Prostate gland (tissue), 2 donors: Measurements from ENCODE around the gene MRPL39. TPM values are rescaled to one million over a fixed set of nuclear protein-coding genes. Genes with fewer than 3 reads are reported as not detected.

Source experiments
- DNase-seq: peaks from one replicate; pipeline ENCODE4 v3.0.0-alpha.2; 2019; ENCODE audit warnings: low spot score
- H3K27ac ChIP-seq, 2 donors: fragments of 200-600 bp; sonication (generic); 2 replicates each; pipeline ENCODE4 v1.5.1; 2017 to 2019
- H3K27me3 ChIP-seq: fragments of 200-600 bp; sonication (generic); replicated peaks from 2 replicates; pipeline ENCODE4 v1.5.1; 2019; ENCODE audit not compliant: insufficient read depth
- H3K36me3 ChIP-seq, 2 donors: fragments of 200-600 bp; sonication (generic); 1 replicate in 1 of 2; 2 replicates in 1 of 2; pipeline versions ENCODE4 v1.5.1 to v1.8.1; 2017 to 2019
- H3K4me1 ChIP-seq: fragments of 200-600 bp; sonication (generic); replicated peaks from 2 replicates; pipeline ENCODE4 v1.5.1; 2019
- H3K4me3 ChIP-seq, 2 donors: fragments of 200-600 bp; sonication (generic); 2 replicates each; pipeline ENCODE4 v1.5.1; 2017 to 2019
- H3K9me3 ChIP-seq: fragments of 200-600 bp; sonication (generic); 2 replicates; pipeline ENCODE4 v1.5.1; 2017
- CTCF ChIP-seq, 4 experiments: fragments of 200-600 bp in 2 of 4; fragments of 450-650 bp in 2 of 4; sonication (generic) in 2 of 4; IDR thresholded peaks; 1 replicate in 3 of 4; 2 replicates in 1 of 4; pipeline ENCODE4 v1.5.1; 2016 to 2019; ENCODE audit warnings: antibody characterized with exemption in 4 of 4, mild to moderate bottlenecking in 2 of 4, moderate library complexity in 2 of 4
- POLR2A ChIP-seq: fragments of 450-650 bp; IDR thresholded peaks from one replicate; pipeline ENCODE4 v1.6.1; 2016; ENCODE audit warnings: antibody characterized with exemption, mild to moderate bottlenecking
- POLR2AphosphoS5 ChIP-seq: sonication (generic); formaldehyde crosslinking; IDR thresholded peaks from one replicate; pipeline ENCODE4 v1.6.1; 2017; ENCODE audit warnings: antibody characterized with exemption
- WGBS: methylation state at CpG from one replicate; pipeline ENCODE4 v1.1.5; 2018; 5-methylcytosine and 5-hydroxymethylcytosine counted together
- intact Hi-C: fragments of 100-400 bp; cut with DNase I; formaldehyde crosslinking; loops from one replicate; pipeline ENCODE4 v1.14.2; 2022
- total RNA-seq, 2 donors: library from RNA; depleted of rRNA; stranded (reverse); fragments of >200 nt; gene quantifications; one replicate each; pipeline ENCODE4 v1.1.0, GENCODE V29; 2016

Gene MRPL39
- total RNA-seq, 2 donors from 2014 or later = 15.4 to 15.8 TPM

DNA sequence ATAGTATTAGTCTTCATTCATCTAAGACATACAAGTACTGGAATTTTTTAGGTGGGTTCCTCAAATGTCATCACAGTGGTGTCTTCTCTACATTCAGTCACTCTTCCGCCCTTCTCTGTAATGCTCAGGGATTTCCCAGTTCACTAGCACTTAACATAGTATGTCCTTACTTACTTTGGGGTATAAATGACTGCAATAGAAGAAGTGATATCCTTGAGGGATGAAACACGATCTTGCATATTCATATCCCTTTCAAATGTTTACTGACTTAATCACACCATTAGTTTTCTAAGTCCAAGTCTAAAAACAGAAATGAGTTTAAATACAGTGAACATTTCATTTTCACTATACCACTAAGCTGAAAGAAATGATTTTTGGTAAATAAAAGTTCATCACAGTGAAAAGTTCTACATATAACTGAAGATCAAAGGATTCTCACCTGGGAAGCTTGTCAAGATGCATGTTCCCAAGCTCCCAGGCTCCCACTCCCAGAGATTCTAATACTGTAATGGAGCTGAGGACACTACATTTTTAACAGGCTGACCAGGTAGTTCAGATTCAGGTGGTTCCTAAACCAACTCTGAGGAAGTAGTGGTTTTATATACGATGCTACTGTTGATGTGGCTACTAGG lies 29.7 kb downstream of the MRPL39 start:
- Histone ChIP-seq H3K4me3 (no peak overlapping the region), H3K4me1 (no peaks in the 10 kb centered on the region), H3K27me3 (no peaks in the 10 kb centered on the region), H3K9me3 (no peaks in the 10 kb centered on the region), H3K27ac (no peak overlapping the region), H3K36me3 (no peaks in the 10 kb centered on the region)
- TF ChIP-seq POLR2AphosphoS5 = no peak
- no peak for TF ChIP-seq POLR2A
- no peak for TF ChIP-seq CTCF (IDR thresholded peaks at IDR 0.05)
- intact Hi-C loops = no loop called here
- DNase-seq = no peak
- WGBS = 94% methylated on average over 3 of the region's 3 CpGs

DNA sequence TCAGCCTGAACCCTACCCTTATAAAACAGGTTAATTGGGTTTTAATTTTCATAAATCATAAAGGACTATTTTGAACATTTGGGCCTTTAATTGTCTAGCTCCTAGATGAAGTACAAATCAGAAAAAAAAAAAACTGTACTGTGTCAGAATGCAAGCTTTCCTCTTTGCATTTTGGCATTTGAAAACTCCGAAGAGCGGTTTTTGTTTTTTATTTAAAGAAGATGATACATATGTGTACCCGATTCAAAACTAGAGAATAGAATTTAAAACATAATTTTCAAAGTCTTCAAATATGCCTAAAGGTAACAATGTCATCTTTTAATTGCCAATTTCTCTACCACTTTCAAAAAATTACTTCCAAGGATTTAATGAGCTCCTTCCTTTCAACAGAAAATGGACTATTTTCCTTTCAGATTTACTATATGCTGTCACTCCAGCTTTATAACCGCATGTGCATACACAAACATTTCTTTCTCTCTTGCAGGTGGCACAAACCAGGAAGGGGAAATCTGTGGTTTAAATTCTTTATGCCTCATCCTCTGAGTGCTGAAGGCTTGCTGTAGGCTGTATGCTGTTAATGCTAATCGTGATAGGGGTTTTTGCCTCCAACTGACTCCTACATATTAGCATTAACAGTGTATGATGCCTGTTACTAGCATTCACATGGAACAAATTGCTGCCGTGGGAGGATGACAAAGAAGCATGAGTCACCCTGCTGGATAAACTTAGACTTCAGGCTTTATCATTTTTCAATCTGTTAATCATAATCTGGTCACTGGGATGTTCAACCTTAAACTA lies 33.7 kb downstream of the MRPL39 start:
- intact Hi-C loops = no loop called here
- Histone ChIP-seq H3K27ac (peak overlapping the region in 1 of 2 donors; percentile 13), H3K36me3 (no peaks in the 10 kb centered on the region), H3K4me1 (no peaks in the 10 kb centered on the region), H3K4me3 (no peak overlapping the region), H3K27me3 (no peaks in the 10 kb centered on the region), H3K9me3 (no peaks in the 10 kb centered on the region)
- TF ChIP-seq POLR2AphosphoS5 (peak; percentile 18), CTCF (IDR thresholded peaks at IDR 0.05) (no peak)
- WGBS = 51% methylated on average over 6 of the region's 6 CpGs
- no peak for DNase-seq

- DNase-seq = no peak
- no peaks in the 10 kb centered on the region for H3K36me3 ChIP-seq
- H3K4me1 ChIP-seq = no peaks in the 10 kb centered on the region
- no peak overlapping the region for H3K27ac ChIP-seq
- H3K27me3 ChIP-seq = no peaks in the 10 kb centered on the region
- intact Hi-C loops = no loop called here
- H3K4me3 ChIP-seq = no peak overlapping the region
- no peaks in the 10 kb centered on the region for H3K9me3 ChIP-seq
- 65% methylated on average over 3 of the region's 3 CpGs for WGBS
- TF ChIP-seq POLR2AphosphoS5 (no peak), CTCF (IDR thresholded peaks at IDR 0.05) (no peak), POLR2A (no peak)
Measured at GRCh38 chr21:25572861-25573310, 34.4 kb downstream of the MRPL39 start.

- no peak overlapping the region for H3K27ac ChIP-seq
- H3K27me3 ChIP-seq = no peaks in the 10 kb centered on the region
- no peaks in the 10 kb centered on the region for H3K9me3 ChIP-seq
- TF ChIP-seq CTCF (IDR thresholded peaks at IDR 0.05) = no peak
- no peak for TF ChIP-seq POLR2A
- TF ChIP-seq POLR2AphosphoS5 = no peak
- H3K4me1 ChIP-seq = no peaks in the 10 kb centered on the region
- WGBS = 86% methylated on average over 1 of the region's 1 CpG
- intact Hi-C loops = no loop called here
- no peak for DNase-seq
- no peak overlapping the region for H3K4me3 ChIP-seq
- H3K36me3 ChIP-seq = no peaks in the 10 kb centered on the region
Measured at GRCh38 chr21:25571726-25572121, 35.6 kb downstream of the MRPL39 start.

- no peak for TF ChIP-seq CTCF (IDR thresholded peaks at IDR 0.05)
- no peak for TF ChIP-seq POLR2AphosphoS5
- no peak for TF ChIP-seq POLR2A
- Histone ChIP-seq H3K27ac (no peak overlapping the region), H3K27me3 (no peaks in the 10 kb centered on the region), H3K4me3 (no peak overlapping the region), H3K36me3 (no peaks in the 10 kb centered on the region), H3K4me1 (no peaks in the 10 kb centered on the region), H3K9me3 (no peaks in the 10 kb centered on the region)
- no peak for DNase-seq
- WGBS = 87% methylated on average over 4 of the region's 4 CpGs
- intact Hi-C loops = no loop called here
Measured at GRCh38 chr21:25569711-25570110, 37.6 kb downstream of the MRPL39 start.
